Measurements from ENCODE around the gene MTHFD1. TPM values are rescaled to one million over a fixed set of nuclear protein-coding genes. Genes with fewer than 3 reads are reported as not detected.

The MTHFD1 gene
- total and polyA plus RNA-seq, 9 of the 15 experiments (the other 6 are each of a cell fraction or from before 2014, with no cell fraction given): 66.7 to 158 (median 90.9) TPM

GRCh38 chr14:64410084-64410774, 22.1 kb downstream of the MTHFD1 start:
- H3K9me1 ChIP-seq (ENCODE audit: control insufficient read depth, insufficient read depth, low read length): no peaks in the 10 kb centered on the region
- H3K27me3 ChIP-seq (ENCODE audit: control insufficient read depth in 2 of 2, insufficient read depth in 2 of 2, low read length in 2 of 2): no peaks in the 10 kb centered on the region
- no peak overlapping the region for H2AFZ ChIP-seq (ENCODE audit: low read depth, low read length)
- no peak overlapping the region for H3K4me3 ChIP-seq
- H3K9ac ChIP-seq (ENCODE audit: insufficient read depth in 1 of 2, low read depth in 2 of 2, low read length in 2 of 2): no peak overlapping the region
- ATAC-seq (no peak), FAIRE-seq (no peak), DNase-seq (ENCODE audit: extremely low read depth in 1 of 4, low spot score in 3 of 4) (no peak)
- no peak overlapping the region for H3K4me2 ChIP-seq (ENCODE audit: insufficient read depth, low read length)
- no TSS peak for BruUV-seq (replicated peaks)
- no peak overlapping the region for H3K27ac ChIP-seq (ENCODE audit: extremely low read depth, low read depth, low read length)
- WGBS (ENCODE audit: insufficient coverage, low coverage, missing lambda C conversion rate): 86% methylated on average over 3 of the region's 5 CpGs
- peaks cover 62% of the 10 kb centered on the region for H3K36me3 ChIP-seq (ENCODE audit: control insufficient read depth, insufficient read depth, low read length)
- TF ChIP-seq ZBTB5 (IDR thresholded peaks at IDR 0.05) (no peak), RFX7 (CRISPR knock-in tag; IDR thresholded peaks at IDR 0.05) (no peak), FOXJ2 (tag; IDR thresholded peaks at IDR 0.05) (no peak), SREBF2 (CRISPR knock-in tag; IDR thresholded peaks at IDR 0.05) (no peak)
- no peaks in the 10 kb centered on the region; the same call in 1 of the 2 replicates for H4K20me1 ChIP-seq (replicated peaks; ENCODE audit: control insufficient read depth, insufficient read depth, low read length)
- H3K79me2 ChIP-seq (ENCODE audit: control insufficient read depth, insufficient read depth, low read length): peaks cover 11% of the 10 kb centered on the region
- H3K4me1 ChIP-seq (replicated peaks in 1 of 2; ENCODE audit: control insufficient read depth in 2 of 2, insufficient read depth in 2 of 2, low read length in 2 of 2): no peaks in the 10 kb centered on the region; a peak in 1 of 5 replicates
- no peaks in the 10 kb centered on the region for H3K9me3 ChIP-seq (replicated peaks; ENCODE audit: control insufficient read depth, insufficient read depth, low read depth, low read length)
- intact Hi-C loops (cut with micrococcal nuclease) (no loop called here), in situ Hi-C loops (cut with MboI) (no loop called here)
- POLR2A ChIA-PET: interaction anchor here (0.6 kb wide), 1 partner anchor 22 kb away, joined by 3 read pairs; no protein-coding TSS in a partner anchor
- CTCF ChIA-PET (ENCODE audit: low intra/inter-chr PET ratio): no interaction called here
